IPS-NIHi11 (cell line): Measurements from ENCODE around the gene APOH.
"Not testable (repeated sequence)": the region's sequence is repeated elsewhere in the genome, so short reads cannot be mapped to it uniquely, and the experiment has no call there.

ENCODE experiments used
- DNase-seq: peaks from one replicate; pipeline ENCODE4 v3.0.0; 2012; ENCODE audit warnings: mixed read lengths, low spot score

APOH gene, protein sequence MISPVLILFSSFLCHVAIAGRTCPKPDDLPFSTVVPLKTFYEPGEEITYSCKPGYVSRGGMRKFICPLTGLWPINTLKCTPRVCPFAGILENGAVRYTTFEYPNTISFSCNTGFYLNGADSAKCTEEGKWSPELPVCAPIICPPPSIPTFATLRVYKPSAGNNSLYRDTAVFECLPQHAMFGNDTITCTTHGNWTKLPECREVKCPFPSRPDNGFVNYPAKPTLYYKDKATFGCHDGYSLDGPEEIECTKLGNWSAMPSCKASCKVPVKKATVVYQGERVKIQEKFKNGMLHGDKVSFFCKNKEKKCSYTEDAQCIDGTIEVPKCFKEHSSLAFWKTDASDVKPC

GRCh38 chr17:66228887-66229782 is at the start of gene APOH:
APOH (minus strand) TSS chr17:66229415; CDS start chr17:66229379, 36 bp downstream.
- DNase-seq, result no peak

DNA sequence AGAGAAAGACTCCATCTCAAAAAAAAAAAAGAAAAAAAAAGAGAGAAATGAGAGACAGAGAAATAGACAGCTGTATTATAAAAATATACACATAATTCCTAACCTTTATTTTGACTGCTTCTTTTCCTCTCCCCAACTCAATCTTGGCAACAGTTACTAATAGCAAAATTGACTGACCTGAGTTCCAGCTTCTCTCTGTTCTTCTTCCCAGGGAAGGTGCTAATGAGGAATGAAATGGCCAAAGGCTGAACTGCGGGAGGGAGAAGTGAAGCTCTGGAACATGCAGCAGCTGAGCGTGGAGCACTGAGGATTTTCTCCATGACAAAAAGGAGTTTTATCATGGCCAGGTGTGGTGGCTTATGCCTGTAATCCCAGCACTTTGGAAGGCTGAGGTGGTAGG is 48.0 kb upstream of the APOH start:
- no peak for DNase-seq

DNA sequence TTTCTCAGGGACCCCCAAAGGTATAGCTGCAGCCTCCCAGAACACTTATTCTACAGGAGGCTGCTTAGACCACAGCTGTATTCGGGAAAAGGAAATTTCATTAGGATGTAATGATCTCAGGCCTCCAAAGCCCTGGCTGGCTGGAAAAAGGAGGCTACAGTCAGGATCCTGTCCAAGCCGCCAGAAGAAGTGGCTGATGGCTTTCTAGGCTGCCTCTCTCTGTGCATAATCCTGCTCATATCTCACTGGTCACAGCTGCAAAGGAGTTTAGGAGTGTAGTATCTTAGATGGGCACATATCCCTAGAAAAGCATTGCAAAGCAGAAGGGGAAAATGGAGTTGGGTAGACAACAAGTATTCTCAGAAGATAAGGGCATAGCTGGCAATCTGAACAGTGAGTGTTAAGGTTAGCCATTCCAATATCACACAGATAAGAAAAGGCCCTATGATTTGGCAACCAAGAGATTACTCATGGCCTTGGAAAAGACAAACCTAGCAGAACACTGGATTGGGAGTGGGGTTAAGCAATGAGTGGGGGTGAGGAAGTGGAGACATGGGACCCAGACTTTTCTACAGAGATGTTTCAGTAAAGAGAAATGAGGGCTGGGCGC is 47.2 kb upstream of the APOH start:
- DNase-seq, result no peak

DNA sequence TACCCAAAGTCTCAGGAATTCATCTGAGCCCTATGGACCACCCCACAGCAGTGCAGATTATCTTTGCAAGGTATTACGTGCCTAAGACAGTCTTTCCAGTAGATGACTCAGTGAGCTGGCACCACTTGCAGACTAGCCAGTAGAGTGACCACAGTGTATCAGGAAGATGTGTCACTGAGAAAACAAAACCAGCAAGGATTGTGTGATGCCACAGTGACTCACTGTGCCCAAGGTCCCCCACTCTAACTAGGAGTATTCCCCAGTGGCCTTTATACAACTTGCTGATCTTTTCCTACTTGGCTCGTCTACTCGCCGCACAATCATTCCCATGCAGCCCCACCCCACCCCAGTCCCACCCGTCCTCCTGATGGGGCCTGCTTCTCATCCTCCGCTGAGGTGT is 46.4 kb upstream of the APOH start:
- no peak for DNase-seq

DNA sequence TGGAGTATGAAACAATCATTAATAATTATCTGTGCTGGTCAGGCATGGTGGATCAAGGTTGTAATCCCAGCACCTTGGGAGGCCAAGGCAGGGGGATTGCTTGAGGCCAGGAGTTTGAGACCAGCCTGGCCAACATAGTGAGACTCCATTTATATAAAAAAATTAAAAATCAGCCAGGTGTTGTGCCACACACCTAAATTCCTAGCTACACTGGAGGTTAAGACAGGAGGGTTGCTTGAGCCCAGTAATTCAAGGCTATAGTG is 44.3 kb upstream of the APOH start:
- DNase-seq, result no peak

GRCh38 chr17:66272811-66273585 is 43.8 kb upstream of the APOH start:
- DNase-seq, result no peak

DNA sequence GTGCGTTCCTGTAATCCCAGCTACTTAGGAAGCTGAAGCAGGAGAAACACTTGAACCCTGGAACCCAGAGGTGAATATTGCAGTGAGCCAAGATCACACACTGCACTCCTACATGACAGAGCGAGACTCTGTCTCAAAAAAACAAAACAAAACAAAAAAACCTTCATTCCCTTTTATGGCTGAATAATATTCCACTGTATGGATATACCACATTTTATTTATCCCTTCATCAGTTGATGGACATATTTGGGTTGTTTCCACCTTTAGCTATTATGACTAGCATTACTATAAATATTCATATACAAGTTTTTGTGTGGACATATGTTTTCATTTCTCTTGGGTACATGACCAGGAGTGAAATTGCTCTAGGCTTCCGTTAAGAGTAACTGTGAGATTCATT is 42.3 kb upstream of the APOH start:
- DNase-seq, result no peak

- DNase-seq, result no peak
Measured at GRCh38 chr17:66270106-66270505, 40.9 kb upstream of the APOH start.

DNA sequence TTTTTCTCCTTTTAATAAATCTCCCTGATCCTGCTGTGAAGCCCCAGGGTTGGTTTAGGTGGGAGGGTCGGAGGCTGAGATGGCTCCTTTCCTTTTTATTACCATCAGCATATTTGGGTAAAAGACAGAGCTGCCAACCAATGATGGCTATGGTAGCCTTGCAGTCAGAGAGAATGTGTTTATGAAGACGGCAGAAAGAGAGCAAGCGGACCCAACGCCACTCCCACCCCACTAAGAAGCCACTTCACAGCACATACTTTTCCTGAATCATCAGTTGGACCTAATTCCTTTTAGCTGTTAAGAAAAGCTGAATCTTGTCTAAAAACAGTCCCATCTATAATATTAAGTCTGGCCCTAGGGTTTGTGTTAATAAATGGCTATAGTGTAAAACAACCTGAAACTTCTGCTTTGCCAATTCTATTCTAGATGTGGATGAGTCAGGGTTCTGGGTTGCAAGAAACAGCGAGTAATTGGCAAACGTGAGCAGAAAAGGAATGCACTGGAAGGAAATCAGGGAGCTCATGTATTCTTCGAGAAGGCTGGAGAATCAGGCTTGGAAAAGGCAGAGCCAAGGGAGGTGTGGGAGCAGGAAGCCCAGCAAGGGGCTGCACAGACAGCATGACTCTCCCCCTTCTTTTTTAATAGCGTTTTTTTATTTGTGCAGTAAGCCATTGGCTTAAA is 39.2 kb upstream of the APOH start:
- no peak for DNase-seq

- DNase-seq, result no peak
Measured at GRCh38 chr17:66264696-66265095, 35.5 kb upstream of the APOH start.

- DNase-seq, result no peak
Measured at GRCh38 chr17:66262767-66263166, 33.6 kb upstream of the APOH start.

DNA sequence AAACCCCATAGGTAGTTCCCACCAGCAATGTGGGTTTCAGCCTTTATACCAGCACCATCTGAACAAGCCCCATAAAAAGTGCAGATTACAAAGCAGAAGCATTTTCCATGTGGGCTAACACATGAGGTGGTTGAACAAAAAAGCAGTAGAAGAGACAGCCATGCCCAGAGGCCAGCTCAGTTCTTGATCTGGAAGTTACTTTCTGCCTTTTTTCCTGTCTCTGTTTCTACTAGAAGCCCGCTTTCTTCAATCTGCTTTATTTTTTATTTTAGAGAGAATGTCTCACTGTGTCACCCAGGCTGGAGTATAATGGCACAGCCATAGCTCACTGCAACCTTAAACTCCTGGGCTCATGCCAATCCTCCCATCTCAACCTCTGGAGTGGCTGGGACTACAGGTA is 31.5 kb upstream of the APOH start:
- DNase-seq, result no peak

GRCh38 chr17:66260275-66260674 is 31.1 kb upstream of the APOH start:
- DNase-seq, result no peak

DNA sequence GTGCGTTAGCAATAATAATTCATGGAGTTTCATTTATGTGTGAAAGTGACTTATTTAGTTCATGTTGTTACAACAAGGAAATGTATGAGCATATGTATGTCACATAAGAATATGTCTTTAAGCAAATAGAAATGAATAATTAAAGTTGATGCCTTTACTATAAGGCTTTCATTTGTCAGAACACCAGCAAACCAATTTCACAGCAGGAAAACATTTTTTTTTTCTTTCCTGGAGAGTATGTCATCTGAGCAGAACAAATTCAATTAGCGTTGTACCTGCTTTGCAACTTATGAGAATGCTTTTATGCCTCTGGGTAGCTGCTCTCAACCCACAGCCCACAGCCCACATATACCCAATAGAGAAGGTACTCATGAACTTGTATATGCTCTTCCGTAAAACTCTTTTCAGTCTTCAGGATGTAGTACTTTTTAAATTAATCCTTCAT is 26.3 kb upstream of the APOH start:
- no peak for DNase-seq

GRCh38 chr17:66255112-66255511 is 25.9 kb upstream of the APOH start:
- DNase-seq, result peak; percentile 55

DNA sequence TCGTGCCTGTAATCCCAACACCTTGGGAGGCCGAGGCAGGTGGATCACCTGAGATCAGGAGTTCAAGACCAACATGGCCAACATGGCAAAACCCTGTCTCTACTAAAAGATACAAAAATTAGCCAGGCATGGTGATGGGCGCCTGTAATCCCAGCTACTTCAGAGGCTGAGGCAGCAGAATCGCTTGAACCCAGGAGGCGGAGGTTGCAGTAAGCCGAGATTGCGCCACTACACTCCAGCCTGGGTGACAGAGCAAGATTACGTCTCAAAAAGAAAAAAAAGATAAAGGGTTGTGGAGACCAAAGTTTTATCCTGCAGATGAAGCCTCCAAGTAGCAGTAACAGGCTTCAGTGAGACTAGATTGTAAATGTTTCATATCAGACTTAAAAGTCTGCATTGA is 24.2 kb upstream of the APOH start:
- DNase-seq, result not testable (repeated sequence)

DNA sequence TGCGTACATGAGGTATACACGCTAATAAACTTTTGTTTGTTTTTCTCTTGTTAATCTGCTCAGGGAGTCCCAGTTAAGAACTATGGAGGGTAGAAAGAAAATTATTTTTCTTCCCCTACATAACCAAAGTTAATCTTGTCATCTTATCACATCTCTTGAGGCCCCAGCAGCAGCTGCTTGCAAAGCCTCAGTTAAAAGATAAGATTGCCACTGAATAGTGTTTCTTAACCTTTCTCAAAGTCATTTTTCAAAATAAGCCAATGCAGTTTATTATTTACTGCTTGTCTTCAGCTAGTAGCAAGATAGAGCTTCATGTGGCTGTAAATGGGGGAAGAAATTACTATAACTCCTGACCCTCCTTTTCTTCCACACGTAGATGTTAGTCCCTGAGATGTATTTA is 21.5 kb upstream of the APOH start:
- DNase-seq, result no peak

- DNase-seq, result no peak
Measured at GRCh38 chr17:66248285-66248684, 19.1 kb upstream of the APOH start.

DNA sequence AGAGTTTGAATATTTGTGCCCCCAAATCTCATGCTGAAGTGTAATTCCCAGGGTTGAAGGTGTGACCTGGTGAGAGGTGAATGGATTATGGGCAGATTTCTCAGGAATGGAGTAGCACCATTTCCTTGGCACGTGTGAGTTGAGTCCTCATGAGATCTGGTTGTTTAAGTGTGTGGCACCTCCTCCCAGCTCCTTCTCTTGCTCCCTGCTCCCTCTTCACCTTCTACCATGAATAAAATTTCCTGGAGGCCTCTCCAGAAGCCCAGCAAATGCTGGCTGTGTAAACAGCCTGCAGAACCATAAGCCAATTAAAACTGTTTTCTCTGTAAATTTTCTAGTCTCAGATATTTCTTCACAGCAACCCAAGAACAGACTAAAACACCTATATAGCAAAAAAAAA is 12.6 kb upstream of the APOH start:
- DNase-seq, result no peak

GRCh38 chr17:66240630-66241029 is 11.4 kb upstream of the APOH start:
- DNase-seq, result no peak

DNA sequence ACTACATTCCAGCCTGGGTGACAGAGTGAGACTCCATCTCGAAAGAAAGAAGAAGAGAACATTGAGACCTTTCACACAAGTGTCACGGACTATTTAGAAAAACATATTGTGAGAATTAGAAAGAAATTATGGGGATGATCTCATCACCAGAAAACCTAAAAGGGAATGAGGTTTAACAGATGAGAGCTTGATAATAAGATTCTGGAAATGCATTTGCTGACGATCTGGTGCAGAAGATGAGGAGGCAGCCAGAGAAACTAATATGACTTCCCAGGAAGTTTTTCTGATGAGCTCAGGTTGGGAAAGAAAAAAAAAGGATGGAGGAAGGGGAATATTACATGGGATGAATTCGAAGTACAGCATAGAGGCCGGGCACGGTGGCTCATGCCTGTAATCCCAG is 10.8 kb upstream of the APOH start:
- no peak for DNase-seq
